ENCODE results near the gene BNC2.

DNA sequence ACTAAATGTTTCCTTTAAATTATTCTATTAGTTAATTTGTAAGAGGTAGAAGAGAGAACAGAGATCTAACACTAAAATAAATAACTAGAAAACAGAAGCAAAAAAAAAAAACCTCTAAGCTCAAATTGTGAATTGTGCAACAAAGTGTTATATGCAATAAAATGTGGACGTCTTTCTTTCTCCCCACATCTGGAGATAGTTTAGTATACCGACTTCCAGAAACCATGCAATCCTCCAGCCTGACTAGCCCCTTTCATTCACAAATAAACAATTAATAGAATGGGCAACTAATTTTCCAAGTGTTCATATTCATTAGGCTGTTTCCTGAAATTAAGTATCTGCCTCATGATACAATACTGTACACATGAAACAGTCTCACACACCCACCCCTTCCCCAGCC lies 258.5 kb downstream of the BNC2 start:
- TF ChIP-seq CTCF (conservative IDR thresholded peaks at IDR 0.05; ENCODE audit: low read length) (no peak), EZH2phosphoT487 (IDR thresholded peaks at IDR 0.05; ENCODE audit: borderline replicate concordance, low read depth, low read length) (no peak)

Data from OCI-LY7 (cell line).